Islet of Langerhans (tissue), 1 donor: ENCODE measurements around the gene DCTPP1.
"Not testable (repeated sequence)": the region's sequence is repeated elsewhere in the genome, so short reads cannot be mapped to it uniquely, and the experiment has no call there.

Source experiments
- FAIRE-seq: peaks from one replicate; lab custom pipeline; 2011; peaks lifted over from hg19 to GRCh38; lab: Jason Lieb, UNC

DCTPP1 gene

DNA sequence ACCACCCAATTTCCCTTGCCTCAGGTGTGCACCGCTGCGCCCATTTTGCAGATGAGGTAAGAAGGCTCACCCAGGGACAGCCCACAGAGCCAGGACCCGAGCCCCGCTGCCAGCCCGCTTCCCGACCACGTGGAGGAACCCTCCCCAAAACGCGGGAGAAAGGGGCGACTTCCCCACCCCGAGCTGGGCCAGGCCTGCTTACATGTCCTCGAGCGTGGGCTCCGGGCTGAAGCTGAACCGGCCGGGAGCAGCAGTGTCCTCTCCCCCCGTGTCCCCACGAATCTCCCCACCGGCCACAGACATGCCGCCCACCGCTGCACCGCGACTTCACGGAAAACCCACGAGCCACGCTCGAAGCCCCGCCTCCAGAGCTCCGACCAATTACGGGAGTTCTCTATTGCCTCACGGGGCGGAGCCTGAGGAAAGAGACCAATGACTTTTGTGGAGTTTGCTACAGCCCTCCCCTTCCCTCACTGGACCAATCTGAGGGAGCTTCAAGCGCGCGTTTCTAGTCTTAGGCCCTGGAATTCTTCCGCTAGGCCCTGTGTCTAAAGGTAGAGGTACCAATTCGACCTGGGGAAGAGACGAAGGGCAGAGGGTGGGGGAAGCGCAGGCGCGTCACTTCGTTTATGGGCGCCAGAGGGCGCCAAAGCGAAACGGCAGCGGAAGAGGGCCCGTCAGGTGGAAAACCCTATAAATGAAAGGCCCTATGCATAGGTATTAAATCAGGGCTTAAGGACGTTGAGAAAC, at the start of gene DCTPP1:
Gene DCTPP1, minus strand, starts transcription at position 353 of the 750 bp plus-strand sequence. Its CDS starts 50 bp downstream, at position 303.
- peak; percentile 73 for FAIRE-seq

- FAIRE-seq: no peak
These were observed 49.1 kb upstream of the DCTPP1 start for GRCh38 chr16:30478766-30479478.

DNA sequence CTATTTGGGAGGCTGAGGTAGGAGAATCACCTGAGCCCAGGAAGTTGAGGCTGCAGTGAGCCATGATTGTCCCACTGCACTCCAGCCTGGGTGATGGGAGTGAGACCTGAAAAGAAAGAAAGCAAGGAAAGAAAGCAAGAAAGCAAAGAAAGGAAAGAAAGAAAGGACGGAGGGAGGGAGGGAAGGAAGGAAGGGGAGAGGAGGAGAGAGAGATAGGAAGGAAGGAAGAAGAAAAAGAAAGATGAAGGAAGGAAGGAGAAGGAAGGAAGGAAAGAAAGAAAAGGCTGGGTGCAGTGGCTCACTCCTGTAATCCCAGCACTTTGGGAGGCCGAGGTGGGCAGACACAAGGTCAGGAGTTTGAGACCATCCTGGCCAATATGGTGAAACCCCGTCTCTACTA, 47.9 kb upstream of the DCTPP1 start:
- not testable (repeated sequence) for FAIRE-seq

DNA sequence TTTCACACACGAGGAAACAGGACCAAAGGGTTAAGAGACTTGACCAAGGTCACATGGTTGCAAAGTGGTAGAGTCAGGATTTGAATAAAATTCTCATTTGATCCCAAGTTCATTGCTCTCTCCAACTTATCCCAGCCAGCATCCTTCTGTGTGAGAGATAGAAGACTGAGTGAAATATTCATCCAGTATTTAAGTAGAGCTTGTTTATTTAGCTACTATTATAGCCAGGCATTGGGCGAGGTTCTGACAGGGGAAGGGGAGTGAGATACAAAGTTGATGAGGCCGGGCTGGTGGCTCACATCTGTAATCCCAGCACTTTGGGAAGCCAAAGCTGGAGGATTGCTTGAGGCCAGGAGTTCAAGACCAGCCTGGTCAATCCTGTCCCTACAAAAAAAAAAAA, 47.2 kb upstream of the DCTPP1 start:
- no peak for FAIRE-seq

DNA sequence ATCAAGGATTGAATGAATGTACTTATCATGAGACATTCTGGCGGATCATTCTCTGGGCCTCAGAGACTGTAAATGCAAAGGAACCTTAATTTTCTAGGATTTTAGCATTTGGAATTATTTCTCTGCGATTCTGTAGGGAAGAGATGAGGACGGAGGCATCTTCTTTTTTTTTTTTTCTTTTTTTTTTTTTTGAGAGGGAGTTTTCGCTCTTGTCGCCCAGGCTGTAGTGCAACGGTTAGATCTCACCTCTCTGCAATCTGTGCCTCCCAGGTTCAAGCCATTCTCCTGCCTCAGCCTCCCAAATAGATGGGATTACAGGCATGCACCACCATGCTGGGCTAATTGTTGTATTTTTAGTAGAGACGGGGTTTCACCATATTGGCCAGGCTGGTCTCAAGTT, 44.9 kb upstream of the DCTPP1 start:
- no peak for FAIRE-seq

DNA sequence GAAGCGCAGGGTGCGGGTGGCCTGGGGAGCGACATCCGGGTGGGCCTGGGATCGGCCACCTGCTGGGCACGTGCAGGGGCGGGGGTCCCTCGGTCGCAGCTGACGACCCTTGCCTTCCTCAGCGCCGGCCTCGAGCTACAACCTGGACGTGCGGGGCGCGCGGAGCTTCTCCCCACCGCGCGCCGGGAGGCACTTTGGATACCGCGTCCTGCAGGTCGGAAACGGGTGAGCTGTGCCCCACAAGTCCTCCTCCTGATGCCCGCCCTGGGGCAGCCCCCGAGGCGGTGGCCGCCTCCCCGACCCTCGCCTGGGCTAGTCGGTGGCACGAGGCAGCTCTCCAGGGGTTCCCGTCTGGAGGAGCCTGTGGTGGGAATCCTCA, 44.2 kb upstream of the DCTPP1 start:
- no peak for FAIRE-seq

GRCh38 chr16:30473231-30474073, 43.6 kb upstream of the DCTPP1 start:
- FAIRE-seq: no peak

GRCh38 chr16:30472328-30472942, 42.6 kb upstream of the DCTPP1 start, which contains the start of gene ITGAL:
TSS of gene ITGAL (plus strand) at chr16:30472742. CDS start at chr16:30472838, 96 bp downstream.
- FAIRE-seq: no peak

DNA sequence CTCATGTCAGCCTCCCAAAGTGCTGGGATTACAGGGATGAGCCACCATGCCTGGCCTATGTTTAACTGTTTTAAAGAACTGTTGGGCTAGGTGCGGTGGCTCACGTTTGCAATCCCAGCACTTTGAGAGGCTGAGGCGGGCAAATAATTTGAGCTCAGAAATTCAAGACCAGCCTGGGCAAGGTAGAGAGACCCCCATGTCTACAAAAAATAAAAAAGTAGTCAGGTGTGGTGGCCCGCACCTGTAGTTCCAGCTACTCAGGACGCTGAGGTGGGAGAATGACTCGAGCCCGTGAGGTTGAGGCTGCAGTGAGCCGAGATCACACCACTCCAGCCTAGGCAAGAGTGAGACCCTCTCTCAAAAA, 40.8 kb upstream of the DCTPP1 start:
- no peak for FAIRE-seq

GRCh38 chr16:30470170-30470512, 40.3 kb upstream of the DCTPP1 start:
- no peak for FAIRE-seq

DNA sequence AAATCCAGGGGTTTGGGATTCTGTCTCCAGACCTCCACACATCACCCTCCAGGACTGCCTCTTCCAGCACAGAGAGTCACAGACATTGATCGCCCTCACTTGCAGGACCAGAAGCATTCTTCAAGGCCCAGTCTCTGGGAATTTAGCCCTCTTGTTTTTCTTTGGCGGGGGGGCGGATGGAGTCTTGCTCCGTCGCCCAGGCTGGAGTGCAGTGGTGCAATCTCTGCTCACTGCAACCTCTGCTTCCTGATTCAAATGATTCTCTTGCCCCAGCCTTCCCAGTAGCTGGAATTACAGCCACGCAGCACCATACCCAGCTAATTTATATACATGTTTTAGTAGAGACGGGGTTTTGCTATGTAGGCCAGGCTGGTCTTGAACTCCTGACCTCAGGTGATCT, 34.2 kb upstream of the DCTPP1 start:
- FAIRE-seq: no peak

DNA sequence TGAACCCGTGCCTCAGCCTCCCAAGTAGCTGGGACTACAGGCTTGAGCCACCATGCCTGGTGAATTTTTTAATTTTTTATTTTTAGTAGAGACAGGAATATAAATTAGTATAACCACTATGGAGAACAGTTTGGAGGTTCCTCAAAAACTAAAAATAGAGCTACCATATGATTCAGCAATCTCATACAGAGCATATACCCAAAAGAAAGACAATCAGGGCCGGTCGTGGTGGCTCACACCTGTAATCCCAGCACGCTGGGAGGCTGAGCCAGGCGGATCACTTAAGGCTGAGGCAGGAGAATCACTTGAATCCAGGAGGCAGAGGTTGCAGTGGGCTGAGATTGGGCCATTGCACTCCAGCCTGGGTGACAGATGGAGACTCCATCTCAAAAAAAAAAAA, 31.6 kb upstream of the DCTPP1 start:
- FAIRE-seq: not testable (repeated sequence)

DNA sequence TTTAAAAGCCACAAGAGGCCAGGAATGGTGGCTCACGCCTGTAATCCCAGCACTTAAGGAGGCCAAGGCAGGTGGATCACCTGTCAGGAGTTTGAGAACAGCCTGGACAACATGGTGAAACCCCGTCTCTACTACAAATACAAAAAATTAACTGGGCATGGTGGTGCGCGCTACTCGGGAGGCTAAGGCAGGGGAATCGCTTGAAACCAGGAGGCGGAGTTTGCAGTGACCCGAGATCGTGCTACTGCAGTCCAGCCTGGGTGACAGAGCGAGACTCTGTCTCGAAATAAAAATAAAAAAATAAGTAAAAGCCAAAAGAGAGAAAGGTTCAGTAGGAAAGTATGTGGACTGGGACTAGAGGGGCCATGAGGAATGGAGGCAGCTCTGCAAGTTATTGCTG, 29.6 kb upstream of the DCTPP1 start:
- no peak for FAIRE-seq

DNA sequence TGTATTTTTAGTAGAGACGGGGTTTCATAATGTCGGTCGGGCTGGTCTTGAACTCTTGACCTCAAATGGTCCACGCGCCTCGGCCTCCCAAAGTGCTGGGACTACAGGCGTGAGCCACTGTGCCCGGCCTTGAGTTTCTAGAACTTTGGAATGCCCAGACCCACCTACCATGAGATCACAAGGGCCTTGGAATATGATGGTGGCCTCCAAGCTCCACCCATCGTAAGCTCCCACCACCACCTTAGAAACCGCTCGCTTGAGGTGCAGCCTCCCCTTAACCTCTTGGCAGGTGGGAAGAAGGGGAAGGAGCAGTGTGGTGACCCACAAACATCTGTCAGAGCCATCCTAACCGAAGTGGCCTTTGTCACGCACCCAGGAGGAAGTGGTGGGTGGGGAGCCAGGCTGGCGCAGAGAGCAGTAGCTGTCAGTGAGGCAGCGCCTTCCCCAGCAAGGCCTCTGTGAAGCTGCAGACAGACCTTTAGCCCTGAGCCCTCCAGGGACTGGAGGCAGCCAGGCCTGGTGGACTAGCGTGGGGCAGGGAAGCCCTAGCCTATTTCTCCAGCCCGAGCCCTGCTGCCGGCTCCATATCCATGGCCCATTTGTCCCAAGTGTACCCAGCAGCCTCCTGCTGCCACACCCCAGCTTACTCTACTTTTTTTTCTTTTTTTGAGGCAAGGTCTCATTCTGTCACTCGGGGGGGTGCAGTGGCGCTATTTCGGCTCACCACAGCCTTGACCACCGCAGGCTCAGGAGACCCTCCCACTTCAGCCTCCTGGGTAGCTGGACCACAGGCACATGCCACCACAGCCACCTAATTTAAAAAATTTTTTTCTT, 28.9 kb upstream of the DCTPP1 start:
- no peak for FAIRE-seq

- FAIRE-seq: no peak
These were observed 28.1 kb upstream of the DCTPP1 start for GRCh38 chr16:30457743-30458560.

GRCh38 chr16:30457256-30457655, 27.4 kb upstream of the DCTPP1 start:
- no peak for FAIRE-seq

GRCh38 chr16:30456302-30456701, 26.5 kb upstream of the DCTPP1 start:
- FAIRE-seq: no peak

GRCh38 chr16:30452709-30453580, 23.1 kb upstream of the DCTPP1 start:
- FAIRE-seq: not testable (repeated sequence)

- no peak for FAIRE-seq
These were observed 19.2 kb upstream of the DCTPP1 start for GRCh38 chr16:30449116-30449435.
